Muscle of arm (tissue), 14 donors: ENCODE measurements around the gene ROPN1L. TPM values are rescaled to one million over a fixed set of nuclear protein-coding genes. Genes with fewer than 3 reads are reported as not detected.
"Not testable (repeated sequence)": the region's sequence is repeated elsewhere in the genome, so short reads cannot be mapped to it uniquely, and the experiment has no call there.

Source experiments
- DNase-seq: peaks from one replicate; pipeline ENCODE4 v3.0.0-alpha.2; 2013
- long read RNA-seq, 11 donors: transcript quantifications; one replicate each; lab custom pipeline, GENCODE V29; 2026
- polyA plus RNA-seq, 12 donors: library from polyadenylated mRNA; unstranded; fragments of 120-200 nt; gene quantifications; one replicate each; pipeline ENCODE4 v1.2.1, GENCODE V29; 2013; ENCODE audit not compliant: insufficient read length in 12 of 12

ROPN1L gene
- polyA plus RNA-seq = under 1 TPM in 1 of 12 donors, not detected in 11; 0.58 TPM
- long read RNA-seq, donor 1 = 0 reads
- long read RNA-seq, donor 2 = 0 reads
- long read RNA-seq, donor 3 = 0 reads
- long read RNA-seq, donor 4 = 0 reads
- long read RNA-seq, donor 5 = 0 reads
- long read RNA-seq, donor 6 = 0 reads
- long read RNA-seq, donor 7 = 0 reads
- long read RNA-seq, donor 8 = 0 reads
- long read RNA-seq, donor 9 = 0 reads
- long read RNA-seq, donor 10 = 0 reads
- long read RNA-seq, donor 11 = 0 reads

GRCh38 chr5:10441083-10441991 lies at the start of gene ROPN1L:
ROPN1L (plus strand) TSS chr5:10441879; CDS start chr5:10442168, 289 bp downstream.
- peak; percentile 88 for DNase-seq

- not testable (repeated sequence) for DNase-seq
These were observed 48.9 kb upstream of the ROPN1L start for GRCh38 chr5:10392567-10393328.

GRCh38 chr5:10393491-10393890 lies 48.2 kb upstream of the ROPN1L start:
- no peak for DNase-seq

- DNase-seq = no peak
These were observed 45.1 kb upstream of the ROPN1L start for GRCh38 chr5:10396552-10396951.

GRCh38 chr5:10399839-10400238 lies 41.8 kb upstream of the ROPN1L start:
- no peak for DNase-seq

- no peak for DNase-seq
These were observed 41.3 kb upstream of the ROPN1L start for GRCh38 chr5:10400411-10400810.

- no peak for DNase-seq
These were observed 40.8 kb upstream of the ROPN1L start for GRCh38 chr5:10400831-10401230.

- DNase-seq = no peak
These were observed 40.2 kb upstream of the ROPN1L start for GRCh38 chr5:10401498-10401897.

GRCh38 chr5:10403829-10404228 lies 37.9 kb upstream of the ROPN1L start:
- DNase-seq = no peak

GRCh38 chr5:10406651-10407050 lies 35.0 kb upstream of the ROPN1L start:
- DNase-seq = no peak

- DNase-seq = no peak
These were observed 32.2 kb upstream of the ROPN1L start for GRCh38 chr5:10409504-10409903.

- no peak for DNase-seq
These were observed 31.0 kb upstream of the ROPN1L start for GRCh38 chr5:10410662-10411061.

- no peak for DNase-seq
These were observed 30.3 kb upstream of the ROPN1L start for GRCh38 chr5:10411336-10411735.

- DNase-seq = no peak
These were observed 24.8 kb upstream of the ROPN1L start for GRCh38 chr5:10416868-10417267.

- DNase-seq = no peak
These were observed 22.9 kb upstream of the ROPN1L start for GRCh38 chr5:10418654-10419345.

- DNase-seq = no peak
These were observed 21.2 kb upstream of the ROPN1L start for GRCh38 chr5:10420468-10420867.

GRCh38 chr5:10420932-10421331 lies 20.7 kb upstream of the ROPN1L start:
- no peak for DNase-seq

- DNase-seq = no peak
These were observed 19.6 kb upstream of the ROPN1L start for GRCh38 chr5:10421896-10422691.

- DNase-seq = no peak
These were observed 18.7 kb upstream of the ROPN1L start for GRCh38 chr5:10423022-10423421.

GRCh38 chr5:10424124-10424731 lies 17.5 kb upstream of the ROPN1L start:
- DNase-seq = no peak
